Inferior parietal cortex (tissue), 1 donor: ENCODE results near the gene SIL1.
"Not testable (repeated sequence)": the region's sequence is repeated elsewhere in the genome, so short reads cannot be mapped to it uniquely, and the experiment has no call there.

Source experiments
- DNase-seq: peaks from one replicate; pipeline ENCODE4 v3.0.0-alpha.2; 2016; ENCODE audit errors: extremely low spot score

Gene SIL1

DNA sequence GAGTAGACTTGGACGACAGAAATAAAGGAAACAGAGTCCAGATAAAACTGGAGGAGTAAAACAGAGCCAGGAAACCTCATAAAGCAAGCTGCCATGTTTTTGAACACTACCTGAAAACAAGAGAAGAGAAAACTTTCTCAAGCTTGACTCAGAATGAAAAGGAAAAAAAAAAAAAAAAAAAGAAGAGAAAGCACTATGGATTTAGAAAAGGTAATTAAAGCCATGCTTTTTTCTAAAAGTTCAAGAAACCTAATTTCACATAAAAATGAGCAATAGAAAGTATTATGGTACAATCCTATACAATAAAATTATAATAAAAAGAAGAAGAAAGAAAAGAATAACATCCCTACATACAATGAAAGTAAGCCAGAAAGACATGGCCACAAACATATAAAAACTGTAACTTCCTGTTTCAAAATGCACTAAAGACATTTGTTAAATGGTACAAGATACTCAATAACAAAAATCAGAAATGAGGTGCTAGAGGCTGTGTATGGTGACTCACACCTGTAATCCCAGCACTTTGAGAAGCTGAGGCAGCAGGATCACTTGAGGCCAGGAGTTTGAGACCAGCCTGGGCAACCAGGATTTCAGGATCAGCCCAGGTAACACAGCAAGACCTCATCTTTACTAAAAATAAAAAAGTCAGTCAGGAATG, 129.5 kb downstream of the SIL1 start:
- no peak for DNase-seq

DNA sequence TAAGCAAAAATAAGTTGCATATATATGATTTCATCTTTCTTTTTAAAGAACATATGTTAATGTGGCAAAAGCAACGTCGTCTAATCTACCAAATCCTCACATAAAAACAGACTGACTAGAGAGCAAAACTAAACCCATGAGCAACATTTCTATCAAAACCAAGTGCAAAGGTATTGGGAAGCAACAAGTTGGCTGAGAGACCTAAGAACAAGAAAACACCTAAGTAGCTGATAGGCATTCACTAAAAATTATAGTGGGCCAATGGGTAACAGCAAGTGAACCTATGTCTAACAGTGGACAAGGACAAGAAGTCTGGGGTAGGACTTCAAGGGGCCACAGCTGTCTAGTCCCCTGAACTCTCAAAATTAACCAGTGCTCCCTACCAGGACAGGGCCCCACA, 130.1 kb downstream of the SIL1 start:
- DNase-seq = no peak

DNA sequence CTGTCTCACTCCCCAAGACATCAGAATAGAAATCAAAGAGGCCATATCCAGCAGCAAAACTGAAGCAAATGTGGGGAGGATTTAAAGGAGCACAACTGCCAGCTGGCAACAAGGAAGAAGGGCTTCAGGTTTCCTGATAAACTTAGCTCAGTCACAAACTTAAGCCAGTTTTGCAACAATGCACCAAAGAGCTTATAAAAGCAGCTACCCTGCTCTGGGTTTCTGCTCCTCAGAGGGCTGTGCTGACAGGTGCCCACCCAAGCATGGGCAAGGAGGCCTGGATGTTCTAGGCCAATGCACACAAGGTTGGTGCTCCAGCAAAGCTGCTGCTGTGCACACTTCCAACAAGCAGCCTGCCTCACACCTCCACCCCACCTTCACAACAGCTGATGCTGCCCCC, 132.9 kb downstream of the SIL1 start:
- no peak for DNase-seq

DNA sequence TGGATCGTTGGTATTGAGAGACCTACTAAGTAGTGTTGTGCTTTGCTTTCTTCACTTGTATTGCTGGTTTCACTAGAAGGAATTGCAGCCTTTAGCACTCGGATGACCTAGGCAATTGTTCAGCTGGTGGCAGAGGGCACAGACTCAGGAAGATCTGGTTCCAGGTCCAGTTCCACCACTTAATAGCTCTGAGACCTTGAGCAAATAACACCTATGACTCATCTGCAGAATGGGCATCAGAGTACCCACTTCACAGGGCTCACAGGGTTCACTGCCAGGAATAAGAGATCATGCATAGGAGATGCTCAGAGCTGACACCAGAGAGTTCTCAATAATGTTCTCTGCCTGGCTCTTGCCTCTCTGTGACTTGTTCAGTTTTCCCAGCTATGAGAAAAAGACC, 133.6 kb downstream of the SIL1 start:
- DNase-seq = no peak

DNA sequence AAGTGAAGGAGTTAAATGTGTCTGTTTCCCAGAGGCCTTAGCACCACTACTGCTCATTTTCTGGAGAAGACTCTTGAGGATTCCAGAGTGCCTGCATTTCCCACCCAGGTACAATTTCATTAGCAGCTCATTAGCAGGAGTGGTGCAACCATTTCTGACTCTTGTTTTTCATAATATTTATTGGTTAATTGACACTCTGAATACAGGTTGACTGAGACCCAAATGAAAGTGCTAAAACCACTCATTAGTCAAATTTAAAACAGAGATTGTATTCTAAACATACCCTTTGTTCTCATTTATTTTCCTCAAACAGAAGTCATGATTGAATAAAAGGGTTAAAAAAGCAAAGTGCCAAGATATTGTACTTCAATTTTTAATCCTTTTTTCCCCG, 134.5 kb downstream of the SIL1 start:
- no peak for DNase-seq

DNA sequence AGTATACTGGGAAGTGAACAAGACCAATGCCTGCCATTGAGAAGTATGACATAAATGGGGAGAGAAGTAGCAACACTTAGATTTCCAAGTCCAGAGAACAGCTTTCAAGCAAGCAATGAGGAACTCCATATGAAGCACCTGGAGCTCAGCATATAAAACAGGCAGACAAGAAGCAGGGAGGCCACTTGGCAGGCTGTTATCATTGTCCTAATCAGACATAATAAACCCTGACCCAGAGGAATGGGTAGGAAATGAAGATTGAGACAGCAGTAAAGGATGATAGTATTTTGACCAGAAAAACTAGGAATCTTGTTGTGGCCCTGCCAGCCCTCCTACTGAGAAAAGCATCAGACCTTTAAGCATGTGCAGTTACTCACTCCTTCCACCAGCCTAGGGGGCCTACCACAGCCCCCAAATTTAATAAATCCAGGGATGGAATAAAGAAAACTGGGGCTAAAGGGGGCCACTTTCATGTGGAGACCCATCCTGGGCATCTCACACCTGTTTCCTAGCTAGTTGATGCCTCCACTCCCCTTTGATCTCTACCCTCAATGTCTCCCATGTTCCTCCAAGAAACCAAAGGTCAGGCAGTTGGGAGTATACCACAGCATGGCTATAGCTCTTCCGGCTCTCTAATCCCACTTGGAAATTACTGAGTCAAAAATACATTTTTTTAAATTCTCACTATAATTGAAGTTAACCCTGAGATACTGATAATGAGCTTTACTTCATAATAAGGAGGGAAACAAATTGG, 135.1 kb downstream of the SIL1 start:
- no peak for DNase-seq

DNA sequence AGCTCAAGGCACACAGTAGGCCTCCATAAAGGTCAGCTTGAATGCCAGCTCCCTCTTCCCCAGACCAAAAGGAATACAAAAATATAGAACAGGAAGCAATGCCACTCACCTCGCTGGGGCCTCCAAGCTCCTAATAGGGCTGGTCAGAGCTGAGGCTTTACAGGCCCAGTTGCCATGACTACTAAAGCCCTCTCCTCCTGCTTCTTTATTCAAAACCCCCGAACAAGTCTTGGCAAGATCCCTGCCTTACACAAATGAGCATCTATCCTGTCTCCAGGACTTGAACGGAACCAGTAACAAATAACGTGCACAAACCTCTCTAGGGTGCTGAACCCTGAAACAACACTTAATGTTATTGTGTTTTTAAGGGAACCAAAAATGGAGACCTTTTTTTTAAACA, 136.3 kb downstream of the SIL1 start:
- no peak for DNase-seq

DNA sequence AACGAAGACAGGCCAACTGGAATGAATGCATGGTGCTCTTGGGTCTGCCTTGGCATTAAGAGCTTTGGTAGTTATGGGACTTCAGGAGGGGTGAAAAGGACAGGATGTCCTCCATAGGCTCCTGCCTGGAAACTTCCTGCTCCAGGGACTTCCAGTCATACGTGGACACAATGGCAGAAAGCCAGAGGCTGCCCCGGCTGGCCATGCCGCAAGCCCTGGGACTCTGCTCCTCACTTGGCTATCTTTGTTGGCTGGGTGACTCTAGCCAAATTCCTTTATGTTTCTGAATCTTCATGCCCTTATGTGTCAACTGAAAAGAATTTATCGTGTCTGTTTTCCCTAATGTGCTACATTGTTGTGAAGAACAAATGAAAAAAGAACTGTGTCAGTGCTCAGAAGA, 136.9 kb downstream of the SIL1 start:
- no peak for DNase-seq

DNA sequence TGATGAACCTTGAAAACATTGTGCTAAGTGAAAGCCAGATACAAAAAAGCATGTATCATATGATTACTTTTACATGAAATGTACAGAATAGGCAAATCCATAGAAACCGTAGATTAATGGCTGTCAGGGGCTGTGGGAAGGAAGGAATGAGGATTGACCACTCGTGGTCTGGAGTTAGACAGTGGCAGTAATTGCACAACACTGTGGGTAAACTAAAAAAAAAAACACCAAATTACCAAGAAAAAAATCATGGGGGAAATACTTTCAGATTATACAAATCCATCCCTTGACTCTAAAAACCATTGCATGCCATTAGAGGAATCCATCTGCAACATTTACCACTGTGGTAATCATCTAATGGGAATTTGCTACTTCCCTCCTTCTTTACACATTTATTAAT, 140.0 kb downstream of the SIL1 start:
- no peak for DNase-seq

DNA sequence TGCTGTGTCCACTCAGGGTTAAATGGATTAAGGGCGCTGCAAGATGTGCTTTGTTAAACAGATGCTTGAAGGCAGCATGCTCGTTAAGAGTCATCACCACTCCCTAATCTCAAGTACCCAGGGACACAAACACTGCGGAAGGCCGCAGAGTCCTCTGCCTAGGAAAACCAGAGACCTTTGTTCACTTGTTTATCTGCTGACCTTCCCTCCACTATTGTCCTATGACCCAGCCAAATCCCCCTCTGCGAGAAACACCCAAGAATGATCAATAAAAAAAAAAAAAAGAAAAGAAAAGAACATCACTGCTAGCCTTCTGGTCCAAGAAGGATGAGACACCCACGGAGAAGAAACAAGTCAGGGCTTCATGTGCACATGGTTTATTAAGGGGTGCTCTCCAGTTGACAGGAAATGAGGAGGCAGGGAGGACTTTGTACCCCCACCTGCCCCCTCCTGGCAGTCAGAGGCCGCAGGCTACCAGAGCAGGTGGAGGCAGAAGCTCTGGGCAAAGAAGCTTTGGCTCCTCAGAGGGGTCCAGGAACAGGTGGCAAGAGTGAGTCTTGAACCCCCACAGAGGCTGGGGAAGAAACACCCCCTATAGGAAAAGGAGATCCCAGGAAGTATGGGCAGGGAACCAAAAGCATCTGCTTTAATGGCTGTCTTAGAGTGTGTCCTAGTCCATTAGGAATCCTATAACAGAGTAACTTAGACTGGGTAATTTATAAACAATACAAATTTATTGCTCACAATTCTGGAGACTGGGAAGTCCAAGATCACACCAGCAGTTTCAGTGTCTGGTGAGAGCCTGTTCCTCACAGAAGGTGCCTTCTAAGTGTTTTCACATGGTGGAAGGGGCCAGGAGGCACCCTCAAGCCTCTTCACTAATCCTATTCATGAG, 140.9 kb downstream of the SIL1 start:
- not testable (repeated sequence) for DNase-seq

DNA sequence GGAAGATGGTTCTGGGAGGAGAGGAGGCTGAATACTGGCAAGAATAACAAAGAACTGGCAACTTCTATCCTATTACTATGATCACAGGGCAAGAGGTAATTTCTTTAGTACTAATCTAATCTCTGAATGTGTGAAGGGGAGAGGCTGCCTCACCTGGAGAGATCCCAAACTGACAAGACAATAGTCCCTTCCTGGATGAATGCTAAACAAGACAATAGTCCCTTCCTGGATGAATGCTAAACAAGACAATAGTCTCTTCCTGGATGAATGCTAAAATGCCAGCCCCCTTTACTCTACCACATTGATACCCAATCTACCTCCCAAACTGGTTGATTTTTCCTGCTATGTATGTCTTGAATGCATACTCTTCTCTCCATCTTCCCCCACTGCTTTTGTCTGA, 145.2 kb downstream of the SIL1 start:
- DNase-seq = no peak

DNA sequence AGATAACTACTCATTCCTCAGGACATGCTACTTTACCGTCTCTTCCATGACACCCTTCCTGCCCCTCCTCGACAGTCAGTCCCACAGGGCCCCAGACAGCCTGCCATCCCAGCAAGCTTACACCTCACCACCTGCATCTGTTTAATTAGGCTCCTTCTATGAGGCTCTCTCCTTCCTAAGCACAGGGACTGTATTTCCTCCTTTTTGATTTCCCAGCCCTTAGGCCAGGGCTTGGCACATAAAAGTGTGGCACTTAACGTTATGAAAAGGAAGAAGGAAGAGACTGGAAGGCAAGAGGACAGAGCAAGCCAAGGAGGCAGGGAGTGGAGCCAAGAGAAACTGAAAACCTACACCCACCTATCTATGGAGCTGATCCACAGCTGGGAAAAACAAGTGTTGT, 146.8 kb downstream of the SIL1 start:
- DNase-seq = no peak

DNA sequence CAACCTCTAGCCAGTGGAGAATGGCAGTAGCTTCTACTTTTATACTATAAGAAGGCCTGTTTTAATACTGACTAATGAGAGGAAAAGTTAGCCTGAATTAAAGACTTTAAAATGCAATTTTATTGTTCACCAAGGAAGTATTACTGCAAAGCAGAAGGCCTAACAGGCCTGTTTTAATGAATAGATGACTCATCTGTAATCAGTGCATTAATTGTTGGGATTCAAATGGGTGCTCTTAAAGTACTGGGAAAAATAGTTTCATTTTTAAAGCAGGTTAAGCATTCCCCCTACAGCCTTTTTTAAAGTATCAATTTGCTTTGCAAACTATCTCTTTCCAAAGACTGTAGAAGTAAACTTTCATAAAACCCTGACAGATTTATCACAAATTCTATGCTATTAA, 147.7 kb downstream of the SIL1 start:
- no peak for DNase-seq

DNA sequence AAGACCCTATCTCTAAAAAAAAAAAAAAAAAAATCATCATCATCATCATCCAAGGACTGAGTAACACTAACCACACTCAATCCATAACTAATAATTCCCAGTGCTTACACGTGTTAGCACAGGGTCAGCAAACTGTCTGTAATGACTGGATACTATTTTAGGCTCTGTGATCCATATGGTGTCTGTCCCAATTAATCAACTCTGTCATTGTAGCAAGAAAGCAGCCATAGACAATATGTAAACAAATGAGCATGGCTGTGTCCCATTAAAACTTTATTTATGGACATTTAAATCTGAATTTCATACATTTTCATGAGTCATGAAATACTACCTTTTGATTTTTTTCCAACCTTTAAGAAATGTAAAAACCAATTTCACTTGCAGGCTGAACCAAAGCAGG, 148.4 kb downstream of the SIL1 start:
- DNase-seq = no peak

DNA sequence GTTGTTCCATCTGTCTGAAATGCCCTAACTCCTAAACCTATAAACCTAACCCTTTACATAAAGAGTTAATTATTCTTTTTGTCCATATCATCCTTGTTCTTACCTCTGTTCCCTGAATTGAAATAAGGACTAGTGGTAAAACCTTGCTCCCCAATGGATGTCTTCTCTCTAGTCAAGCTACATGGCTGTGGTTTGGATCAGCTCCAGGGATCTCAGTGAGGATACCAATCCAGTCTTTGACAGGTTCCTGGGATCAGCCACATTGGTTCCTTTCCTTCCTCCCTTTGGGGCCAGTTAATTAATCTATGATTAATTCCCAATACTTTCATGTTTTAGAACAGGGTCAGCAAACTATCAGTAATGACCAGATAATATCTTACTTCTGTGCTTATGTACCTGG, 151.6 kb downstream of the SIL1 start:
- no peak for DNase-seq

DNA sequence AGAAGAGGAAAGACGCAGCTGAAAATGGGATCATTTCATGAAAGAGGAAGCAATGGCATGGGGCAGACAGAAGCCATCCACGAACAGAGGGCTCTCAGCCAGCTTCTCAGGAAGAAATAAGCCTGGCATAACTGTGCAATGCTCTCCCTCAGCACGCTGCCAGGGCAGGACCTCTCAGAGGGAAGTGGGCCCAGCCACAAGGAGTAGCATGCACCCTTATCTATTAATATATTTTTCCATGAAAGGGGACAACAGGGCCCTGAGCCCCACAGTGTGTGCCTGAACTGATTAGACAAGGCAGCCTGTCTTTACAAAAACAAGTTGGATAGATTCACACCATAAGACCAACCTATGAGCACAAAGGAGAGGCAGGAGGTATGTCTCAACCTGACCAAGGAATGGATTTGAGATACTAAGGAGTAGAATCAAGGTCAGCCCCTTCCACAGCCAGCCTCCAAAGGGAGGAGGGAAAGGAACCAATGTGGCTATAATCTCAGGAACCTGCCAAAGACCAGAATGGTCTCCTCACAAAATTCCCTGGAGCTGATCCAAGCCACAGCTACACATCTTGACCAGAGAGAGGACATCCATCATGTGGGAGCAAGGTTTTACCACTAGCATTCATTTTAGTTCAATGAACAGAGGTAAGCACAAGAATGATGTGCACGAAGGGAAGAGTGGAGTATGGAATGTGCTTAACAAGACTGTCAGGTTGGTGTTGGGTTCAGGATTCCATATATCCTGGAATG, 154.8 kb downstream of the SIL1 start:
- DNase-seq = no peak

DNA sequence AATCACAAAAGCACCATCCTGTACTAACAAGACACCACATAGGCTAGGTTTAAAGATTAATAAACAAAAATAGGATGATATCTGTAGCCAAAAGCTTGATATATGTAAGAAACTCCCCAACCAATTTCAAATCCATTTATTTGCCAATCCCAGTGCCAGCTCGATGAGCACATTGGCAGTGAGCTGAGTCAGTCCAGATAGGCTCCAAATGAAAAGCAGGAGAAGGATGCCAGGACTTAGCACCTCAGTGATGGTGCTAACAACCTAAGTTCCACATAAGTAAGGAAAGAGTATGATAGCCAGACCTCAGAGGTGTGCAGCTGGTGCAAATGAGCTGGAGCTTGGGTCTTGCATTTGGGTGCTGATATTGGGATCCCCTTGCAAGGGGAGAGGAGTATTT, 158.1 kb downstream of the SIL1 start:
- DNase-seq = no peak

DNA sequence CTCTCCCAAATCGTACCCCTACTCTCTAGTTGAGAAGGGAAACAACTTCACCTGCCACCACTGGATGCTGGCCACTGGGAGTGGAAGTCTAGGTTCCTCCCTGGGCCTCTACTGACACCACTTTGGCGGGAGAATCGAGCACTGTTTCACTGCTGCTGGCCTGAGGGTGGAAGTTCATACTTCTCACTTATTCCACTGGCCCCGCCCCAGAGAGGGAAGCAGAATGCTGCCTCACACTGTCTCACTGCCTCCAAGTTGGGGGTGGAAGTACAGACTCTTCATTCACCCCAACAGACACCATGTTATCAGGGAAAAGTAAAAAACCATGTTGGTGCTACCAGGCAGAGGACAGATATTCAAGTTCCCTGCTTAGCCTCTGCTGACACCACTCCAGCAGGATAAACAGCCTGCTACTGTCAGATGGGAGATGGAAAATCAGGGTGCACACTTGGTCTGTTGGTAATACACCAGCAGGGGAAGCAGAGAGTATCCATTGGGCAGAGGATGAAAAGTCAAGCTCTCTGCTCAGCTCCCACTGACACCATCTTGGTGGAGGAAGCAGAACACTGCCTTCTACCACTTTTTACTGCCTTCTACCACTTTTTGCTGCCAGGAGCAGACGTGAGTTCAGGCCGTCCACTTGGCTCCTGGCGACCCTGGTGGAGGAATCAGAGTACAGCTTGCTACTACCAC, 159.4 kb downstream of the SIL1 start:
- no peak for DNase-seq

DNA sequence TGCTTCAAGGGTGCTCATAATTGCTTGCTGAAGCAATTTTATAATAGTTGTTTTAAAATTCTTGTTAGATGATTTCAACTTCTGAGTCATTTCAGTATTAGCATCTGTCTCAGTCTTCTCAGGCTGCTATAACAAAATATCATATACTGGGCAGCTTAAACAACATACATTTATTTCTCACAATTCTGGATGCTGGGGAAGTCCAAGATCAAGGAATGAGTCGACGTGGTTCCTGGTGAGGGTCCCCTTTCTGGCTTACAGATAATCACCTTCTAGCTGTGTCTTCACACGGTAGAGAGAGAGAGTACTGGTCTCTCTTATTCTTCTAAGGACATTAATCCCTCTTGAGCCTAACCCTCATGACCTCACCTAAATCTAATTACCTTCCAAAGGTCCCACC, 160.4 kb downstream of the SIL1 start:
- no peak for DNase-seq

DNA sequence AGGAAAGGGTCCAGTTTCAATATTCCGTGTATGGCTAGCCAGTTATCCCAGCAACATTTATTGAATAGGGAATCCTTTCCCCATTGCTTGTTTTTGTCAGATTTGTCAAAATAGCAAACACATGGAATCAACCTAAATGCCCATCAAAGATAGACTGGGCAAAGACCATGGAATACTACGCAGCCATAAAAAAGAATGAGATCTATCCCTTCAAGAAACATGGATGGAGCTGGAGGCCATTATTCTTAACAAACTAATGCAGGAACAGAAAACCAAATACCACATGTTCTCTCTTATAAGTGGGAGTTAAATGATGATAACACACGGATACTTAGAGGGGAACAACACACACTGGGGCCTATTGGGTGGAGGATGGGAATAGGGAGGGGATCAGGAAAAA, 161.8 kb downstream of the SIL1 start:
- DNase-seq = not testable (repeated sequence)

DNA sequence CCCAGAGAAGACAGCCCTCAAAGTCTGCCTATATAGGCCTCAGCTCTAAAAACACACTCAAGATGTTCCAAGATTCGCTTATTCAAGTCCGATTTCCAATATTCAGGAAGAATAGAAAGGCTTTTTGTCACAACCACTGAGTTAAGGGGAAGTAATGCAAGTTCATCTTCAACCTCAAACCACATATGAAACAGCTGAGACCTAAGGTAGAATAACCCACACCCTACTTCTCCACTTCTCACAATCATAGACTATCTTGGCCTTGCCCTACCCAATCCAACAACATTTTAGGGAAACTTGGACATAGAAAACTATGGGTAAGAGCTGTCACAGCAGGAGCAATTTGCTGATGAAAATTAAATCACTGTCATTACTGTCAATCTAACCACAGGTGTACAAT, 171.0 kb downstream of the SIL1 start:
- DNase-seq = no peak
